HG03565 (cell line): ENCODE data around the gene CREM.
"Not testable (repeated sequence)": the region's sequence is repeated elsewhere in the genome, so short reads cannot be mapped to it uniquely, and the experiment has no call there.

Experiments used
- ATAC-seq: cut with Tn5 transposase; IDR thresholded peaks from one replicate; pipeline ENCODE4 v1.9.1; 2021; ENCODE audit warnings: mild to moderate bottlenecking, moderate library complexity; ENCODE audit not compliant: unreplicated experiment

The CREM gene

GRCh38 chr10:35126530-35127288 lies at the start of gene CREM:
CREM (plus strand) TSS chr10:35126846; CDS start chr10:35137836, 10,990 bp downstream.
- ATAC-seq = peak; percentile 82

GRCh38 chr10:35079265-35079664 lies 47.4 kb upstream of the CREM start:
- ATAC-seq = no peak

- ATAC-seq = no peak
Measured at GRCh38 chr10:35079763-35080162, 46.9 kb upstream of the CREM start.

GRCh38 chr10:35080261-35080660 lies 46.4 kb upstream of the CREM start:
- ATAC-seq = not testable (repeated sequence)

- no peak for ATAC-seq
Measured at GRCh38 chr10:35083242-35083641, 43.4 kb upstream of the CREM start.

GRCh38 chr10:35089611-35090161 lies 37.0 kb upstream of the CREM start:
- no peak for ATAC-seq

- peak; percentile 82 for ATAC-seq
Measured at GRCh38 chr10:35090162-35090954, 36.3 kb upstream of the CREM start, which contains the start of gene CUL2. CUL2 (minus strand) TSS chr10:35090341; CDS start chr10:35071317, 19,024 bp downstream.

- no peak for ATAC-seq
Measured at GRCh38 chr10:35091994-35092790, 34.5 kb upstream of the CREM start.

GRCh38 chr10:35092851-35093250 lies 33.8 kb upstream of the CREM start:
- ATAC-seq = no peak

- no peak for ATAC-seq
Measured at GRCh38 chr10:35096312-35096711, 30.3 kb upstream of the CREM start.

GRCh38 chr10:35097510-35097909 lies 29.1 kb upstream of the CREM start:
- ATAC-seq = no peak

- ATAC-seq = no peak
Measured at GRCh38 chr10:35103882-35104281, 22.8 kb upstream of the CREM start.

GRCh38 chr10:35112571-35112970 lies 14.1 kb upstream of the CREM start:
- no peak for ATAC-seq

- no peak for ATAC-seq
Measured at GRCh38 chr10:35119378-35119777, 7.3 kb upstream of the CREM start.

- no peak for ATAC-seq
Measured at GRCh38 chr10:35124540-35124939, 2.1 kb upstream of the CREM start.

GRCh38 chr10:35126062-35126529 lies 550 bp upstream of the CREM start:
- no peak for ATAC-seq

GRCh38 chr10:35127289-35127891 lies 744 bp downstream of the CREM start:
- no peak for ATAC-seq

GRCh38 chr10:35129185-35129674 lies 2.6 kb downstream of the CREM start:
- ATAC-seq = no peak

GRCh38 chr10:35130663-35131062 lies 4.0 kb downstream of the CREM start:
- no peak for ATAC-seq

GRCh38 chr10:35132727-35133126 lies 6.1 kb downstream of the CREM start:
- ATAC-seq = no peak
